GM21360 (cell line): Measurements from ENCODE around the gene SLC10A7.
"Not testable (repeated sequence)": the region's sequence is repeated elsewhere in the genome, so short reads cannot be mapped to it uniquely, and the experiment has no call there.

Source experiments
- ATAC-seq: cut with Tn5 transposase; IDR thresholded peaks from one replicate; pipeline ENCODE4 v1.9.1; 2021; ENCODE audit warnings: mild to moderate bottlenecking, moderate library complexity; ENCODE audit not compliant: unreplicated experiment

SLC10A7 gene

DNA sequence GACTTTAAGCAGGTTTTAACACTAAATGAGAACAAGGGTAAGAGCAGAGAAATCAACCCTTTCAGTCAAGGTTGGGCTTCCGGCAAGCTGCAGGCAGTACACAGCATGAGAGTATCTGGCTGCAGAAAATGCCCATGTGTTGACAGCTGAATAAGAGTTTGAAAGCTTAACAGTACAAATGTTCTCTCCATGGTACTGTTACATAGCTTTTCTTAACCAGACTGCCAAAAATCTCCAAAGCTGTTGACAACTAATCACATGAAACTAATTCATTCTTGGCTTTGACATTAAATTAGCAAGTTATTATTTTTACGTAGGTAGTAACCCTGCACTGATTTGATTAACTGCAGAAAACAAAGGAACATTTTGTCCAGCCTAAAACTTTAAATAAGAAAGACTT is 153.5 kb downstream of the SLC10A7 start:
- no peak for ATAC-seq

- no peak for ATAC-seq
Measured at GRCh38 chr4:146367347-146367746, 154.4 kb downstream of the SLC10A7 start.

GRCh38 chr4:146359771-146360170 is 162.0 kb downstream of the SLC10A7 start:
- no peak for ATAC-seq

DNA sequence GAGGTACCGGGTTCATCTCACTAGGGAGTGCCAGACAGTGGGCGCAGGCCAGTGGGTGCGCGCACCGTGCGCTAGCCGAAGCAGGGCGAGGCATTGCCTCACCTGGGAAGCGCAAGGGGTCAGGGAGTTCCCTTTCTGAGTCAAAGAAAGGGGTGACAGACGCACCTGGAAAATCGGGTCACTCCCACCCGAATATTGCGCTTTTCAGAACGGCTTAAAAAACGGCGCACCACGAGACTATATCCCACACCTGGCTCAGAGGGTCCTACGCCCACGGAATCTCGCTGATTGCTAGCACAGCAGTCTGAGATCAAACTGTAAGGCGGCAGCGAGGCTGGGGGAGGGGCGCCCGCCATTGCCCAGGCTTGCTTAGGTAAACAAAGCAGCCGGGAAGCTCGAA is 171.6 kb downstream of the SLC10A7 start:
- not testable (repeated sequence) for ATAC-seq

- ATAC-seq, result no peak
Measured at GRCh38 chr4:146349306-146349705, 172.4 kb downstream of the SLC10A7 start.

DNA sequence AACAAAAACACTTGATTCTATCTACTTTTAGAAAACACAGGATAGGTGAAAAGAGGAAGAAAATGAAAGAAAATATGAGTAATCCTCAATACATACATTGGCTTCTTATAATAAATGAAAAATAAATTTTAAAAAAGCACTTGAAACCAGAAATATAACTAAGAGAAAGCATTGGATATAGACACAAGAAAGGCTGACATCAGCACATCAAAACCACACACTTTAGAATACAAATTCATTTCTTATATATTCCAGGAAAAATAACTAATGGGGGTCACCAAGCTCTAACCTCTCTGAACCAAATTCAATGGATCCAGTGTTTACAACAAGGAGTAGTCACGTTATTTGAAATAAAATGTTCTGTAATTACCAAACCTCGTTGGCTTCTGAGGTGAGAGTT is 173.9 kb downstream of the SLC10A7 start:
- no peak for ATAC-seq

- ATAC-seq, result peak; percentile 46
Measured at GRCh38 chr4:146346276-146346675, 175.5 kb downstream of the SLC10A7 start.

DNA sequence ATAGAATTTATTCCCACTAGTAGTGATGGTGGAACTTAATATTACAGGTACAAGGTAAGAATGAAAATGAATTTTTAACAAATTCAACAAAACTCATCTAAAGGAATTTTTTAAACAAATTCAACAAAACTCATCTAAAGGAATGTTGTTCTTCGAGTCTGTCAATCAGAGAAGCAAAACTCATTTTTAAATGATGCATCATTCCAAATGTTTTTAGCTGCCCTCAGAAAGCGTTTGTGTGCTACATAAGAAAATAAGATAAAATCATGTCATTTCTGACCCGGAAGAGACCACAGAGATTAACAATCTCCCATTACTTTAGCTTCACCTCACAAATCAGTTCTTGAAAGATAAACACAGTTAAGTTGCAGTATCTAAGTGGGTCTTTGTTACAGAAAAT is 178.0 kb downstream of the SLC10A7 start:
- ATAC-seq, result no peak

- peak; percentile 61 for ATAC-seq
Measured at GRCh38 chr4:146343199-146343598, 178.5 kb downstream of the SLC10A7 start.

DNA sequence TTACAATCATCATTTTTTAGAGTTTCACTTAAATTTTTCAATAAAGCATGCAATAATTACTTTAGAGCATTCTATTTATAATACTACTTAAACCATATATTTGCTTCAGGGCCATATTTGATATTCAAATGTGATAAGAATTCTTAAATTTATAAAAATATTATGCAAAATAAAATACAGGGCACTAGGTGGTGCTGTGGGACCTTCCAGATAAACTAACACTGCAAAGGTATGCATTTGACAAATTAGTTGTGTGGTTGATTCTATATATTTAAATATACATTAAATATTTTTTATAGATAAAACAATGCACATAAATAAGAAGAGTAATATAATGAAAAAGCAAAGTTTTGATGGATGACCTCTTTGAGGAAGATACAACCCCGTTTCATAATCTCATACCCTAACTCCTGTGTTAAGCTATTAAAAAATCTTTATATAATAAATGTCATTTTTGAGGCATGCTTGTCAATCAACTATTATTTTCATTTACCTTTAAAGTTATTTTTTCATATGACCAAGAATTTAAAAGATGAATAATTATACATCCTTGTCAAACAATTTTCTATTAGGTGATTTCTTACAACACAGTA is 179.0 kb downstream of the SLC10A7 start:
- ATAC-seq, result no peak

DNA sequence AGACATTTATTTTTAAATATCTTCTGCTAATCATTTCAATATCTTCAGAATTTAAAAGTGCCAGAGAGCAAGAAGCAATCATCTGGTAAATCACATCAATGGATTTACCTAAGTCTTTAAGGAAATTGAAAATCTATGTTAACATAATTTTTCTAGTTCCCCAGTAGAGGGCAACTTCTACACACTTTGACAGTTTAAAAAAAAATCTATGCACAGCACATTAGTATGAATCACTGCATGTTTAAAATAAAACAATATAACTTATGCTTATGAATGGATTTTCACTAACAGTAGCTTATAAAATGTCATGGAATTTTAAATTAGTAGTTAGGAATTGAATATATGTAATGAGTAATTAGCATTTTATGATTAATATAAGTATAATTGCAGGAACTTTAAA is 180.9 kb downstream of the SLC10A7 start:
- ATAC-seq, result peak; percentile 37

DNA sequence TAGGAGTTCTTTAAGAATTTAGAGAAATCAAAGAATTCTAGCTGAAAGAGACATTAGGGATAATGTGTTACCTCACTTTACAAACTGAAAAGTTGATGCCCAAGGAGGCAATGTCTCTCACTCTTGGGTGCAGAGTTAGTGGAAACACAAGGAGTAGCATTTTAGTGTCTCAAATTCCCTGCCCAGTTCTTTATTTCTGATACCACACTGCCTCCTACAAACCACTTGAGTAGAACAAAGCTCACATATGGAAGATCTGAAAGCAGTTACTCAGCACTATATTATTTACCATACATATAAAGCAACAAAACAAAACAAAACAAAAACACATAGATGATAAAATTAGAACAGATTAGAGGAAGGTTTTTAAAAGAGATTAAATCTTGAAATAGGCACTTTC is 183.2 kb downstream of the SLC10A7 start:
- no peak for ATAC-seq

- no peak for ATAC-seq
Measured at GRCh38 chr4:146336410-146336807, 185.3 kb downstream of the SLC10A7 start.

- no peak for ATAC-seq
Measured at GRCh38 chr4:146335763-146336409, 185.9 kb downstream of the SLC10A7 start.

DNA sequence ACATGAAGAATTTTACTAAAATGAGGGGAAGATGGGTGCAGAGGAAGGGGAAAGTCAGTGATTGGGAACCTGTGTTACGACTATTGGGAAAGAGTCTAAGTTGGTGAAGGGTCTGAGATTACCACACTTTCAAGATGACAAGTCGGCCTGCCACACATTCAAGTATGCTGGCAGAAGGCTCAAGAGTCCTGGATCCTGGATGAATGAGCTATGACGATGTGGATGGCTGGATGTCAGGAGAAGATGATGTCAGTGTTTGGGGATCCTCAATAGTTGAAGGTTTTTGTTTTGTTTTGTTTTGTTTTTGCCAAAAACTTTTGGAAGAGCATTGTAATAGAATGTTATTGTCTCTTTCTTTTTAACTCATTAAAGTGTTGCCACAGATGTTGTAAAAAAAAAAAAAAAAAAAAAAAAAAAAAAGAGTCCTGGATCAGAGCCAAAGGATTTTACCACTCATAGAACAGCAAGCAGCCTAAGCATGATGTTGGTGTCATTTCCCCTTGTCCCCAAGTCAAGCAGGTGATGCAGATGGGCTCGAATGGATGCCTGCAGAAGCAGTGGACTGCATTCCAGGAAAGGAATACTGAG is 186.8 kb downstream of the SLC10A7 start:
- no peak for ATAC-seq

DNA sequence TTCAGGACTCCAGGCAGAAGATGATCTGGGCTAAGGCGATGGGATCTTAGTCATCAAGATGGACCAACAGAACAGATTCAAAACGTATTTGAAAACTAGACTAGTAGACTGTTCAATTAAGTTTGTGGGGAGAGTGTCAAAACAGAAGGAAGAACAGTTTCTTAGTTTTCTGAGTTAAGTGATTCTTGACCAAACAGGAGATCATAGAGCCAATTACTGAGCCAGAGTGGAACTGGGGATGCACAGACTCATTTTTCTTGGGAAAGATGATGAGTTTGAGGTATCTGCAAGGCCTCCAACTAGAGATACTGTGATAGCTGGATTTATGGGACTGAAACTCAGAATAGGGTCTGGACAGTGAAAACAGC is 187.9 kb downstream of the SLC10A7 start:
- no peak for ATAC-seq

DNA sequence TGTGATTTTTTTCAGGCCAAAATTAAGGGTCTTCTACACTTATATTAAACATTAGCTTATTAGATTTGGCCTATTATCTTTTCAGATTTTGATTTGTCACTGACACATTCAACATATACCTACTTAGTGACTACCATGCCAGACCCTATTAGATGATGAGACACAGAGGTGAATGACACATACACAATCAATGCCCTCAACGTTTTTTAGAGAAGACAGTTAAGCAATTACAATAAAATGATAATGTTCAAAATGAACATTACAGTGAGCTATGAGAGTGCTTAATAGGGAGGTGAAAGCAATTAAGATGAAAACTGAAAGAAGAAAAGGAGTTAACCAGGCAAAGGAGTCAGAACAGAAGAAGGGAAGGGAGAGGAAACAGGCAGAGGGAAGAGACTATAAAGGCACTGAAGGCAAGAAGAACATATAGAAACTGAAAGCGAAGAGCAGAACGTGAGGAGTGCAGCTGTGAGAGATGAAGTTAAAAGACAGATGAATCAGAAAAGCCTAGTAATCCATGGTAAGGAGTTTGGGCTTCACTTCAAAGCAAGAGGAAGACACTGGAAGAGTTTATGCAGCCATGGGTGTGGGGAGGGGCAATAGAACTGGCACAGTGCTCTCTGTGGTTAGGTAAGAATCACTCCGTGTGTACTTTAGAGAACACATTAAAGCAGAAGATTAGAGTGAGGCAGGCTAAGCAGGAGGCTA is 188.4 kb downstream of the SLC10A7 start:
- ATAC-seq, result peak; percentile 93

DNA sequence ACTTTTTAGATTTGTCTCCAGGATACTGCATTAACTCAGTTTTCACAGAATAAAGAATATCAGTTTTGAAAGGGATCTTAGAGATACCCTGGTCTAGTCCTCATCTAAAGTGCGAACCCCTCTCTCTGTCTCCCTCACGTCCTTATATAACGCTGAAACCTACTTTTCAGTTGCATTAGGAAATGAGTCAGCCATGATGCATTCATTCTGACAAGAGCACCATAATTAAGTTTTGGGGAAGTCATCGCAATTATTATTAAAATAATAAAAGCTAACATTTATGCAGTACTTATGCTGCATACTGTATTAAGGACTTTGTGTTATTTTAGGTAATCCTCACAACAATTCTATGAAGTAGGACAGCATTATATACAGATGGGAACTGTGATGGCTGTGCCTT is 191.3 kb downstream of the SLC10A7 start:
- ATAC-seq, result no peak

DNA sequence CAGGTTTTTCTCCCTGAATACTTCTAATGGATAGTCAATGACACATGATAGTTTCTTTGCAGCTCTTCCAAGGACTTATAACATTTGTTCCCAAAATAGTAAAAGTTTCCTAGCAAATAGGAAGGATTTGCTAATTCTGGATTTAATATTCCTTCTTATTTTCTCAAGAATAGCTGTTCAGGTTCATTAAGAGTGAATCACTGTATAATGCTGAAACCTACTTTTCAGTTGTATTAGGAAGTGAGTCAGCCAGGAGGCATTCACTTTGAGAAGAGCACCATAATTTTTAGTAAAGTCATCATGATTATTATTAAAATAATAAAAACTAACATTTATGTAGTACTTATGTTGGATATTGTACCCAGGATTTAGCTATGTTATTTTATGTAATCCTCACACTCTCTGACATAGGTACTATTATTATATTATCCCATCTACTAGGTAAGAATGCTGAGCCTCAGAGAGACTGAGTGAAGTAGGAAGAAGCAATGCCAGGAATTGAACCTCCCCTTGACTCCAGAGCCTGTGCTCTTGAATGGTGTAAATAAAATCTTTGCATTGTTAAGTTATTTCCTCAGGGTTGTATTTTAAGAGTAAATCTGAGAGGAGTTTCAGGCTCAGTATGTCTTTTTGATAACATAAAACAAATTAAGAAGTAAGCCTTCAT is 192.6 kb downstream of the SLC10A7 start:
- ATAC-seq, result no peak

- ATAC-seq, result no peak
Measured at GRCh38 chr4:146327859-146328650, 193.7 kb downstream of the SLC10A7 start.

DNA sequence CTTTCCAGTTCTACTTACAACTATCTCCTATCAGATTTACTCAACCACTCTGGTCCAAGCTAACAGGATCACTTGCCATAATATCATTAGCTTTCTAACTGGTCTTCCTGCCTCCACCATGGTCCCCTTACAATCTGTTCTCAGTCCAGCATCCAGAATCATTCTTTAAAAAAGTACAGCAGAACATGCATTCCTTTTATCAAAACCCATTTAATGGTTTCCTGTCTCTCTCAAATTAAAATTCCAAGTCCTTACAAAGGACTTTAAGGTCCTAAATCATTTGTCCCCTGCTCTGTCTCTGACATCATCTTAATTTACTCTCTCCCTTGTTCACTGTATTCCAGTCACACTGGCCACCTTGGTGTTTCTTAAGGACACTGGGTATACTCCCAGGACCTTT is 202.8 kb downstream of the SLC10A7 start:
- no peak for ATAC-seq
